Uterus (tissue), 4 donors: ENCODE measurements around the gene EME2. TPM values are rescaled to one million over a fixed set of nuclear protein-coding genes. Genes with fewer than 3 reads are reported as not detected.

ENCODE experiments used
- DNase-seq, 2 donors: peaks; one replicate each; pipeline ENCODE4 v3.0.0-alpha.2; 2019 to 2020
- H3K27ac ChIP-seq, 2 donors: fragments of 200-600 bp; sonication (generic); 1 replicate in 1 of 2; 2 replicates in 1 of 2; pipeline ENCODE4 v1.5.1; 2016 to 2018
- H3K27me3 ChIP-seq, 2 donors: fragments of 200-600 bp; sonication (generic); one replicate each; pipeline ENCODE4 v1.5.1; 2018 to 2019; ENCODE audit warnings: control low read depth in 1 of 2
- H3K36me3 ChIP-seq, 2 donors: fragments of 200-600 bp; sonication (generic); one replicate each; pipeline ENCODE4 v1.5.1; 2019; ENCODE audit warnings: control low read depth in 1 of 2
- H3K4me1 ChIP-seq, 2 donors: fragments of 200-600 bp; sonication (generic); one replicate each; pipeline ENCODE4 v1.5.1; 2018 to 2019; ENCODE audit warnings: control low read depth in 1 of 2
- H3K4me3 ChIP-seq, 2 donors: fragments of 200-600 bp; sonication (generic); 1 replicate in 1 of 2; 2 replicates in 1 of 2; pipeline ENCODE4 v1.5.1; 2018 to 2019; ENCODE audit warnings: mild to moderate bottlenecking in 1 of 2
- H3K9me3 ChIP-seq, 2 donors: fragments of 200-600 bp; sonication (generic); one replicate each; pipeline ENCODE4 v1.5.1; 2019; ENCODE audit warnings: control low read depth in 1 of 2
- POLR2A ChIP-seq, 2 donors: fragments of 450-650 bp; IDR thresholded peaks; one replicate each; pipeline ENCODE4 v1.6.1; 2016; ENCODE audit warnings: antibody characterized with exemption in 2 of 2, mild to moderate bottlenecking in 1 of 2, moderate library complexity in 1 of 2
- intact Hi-C: fragments of 100-400 bp; cut with DNase I; formaldehyde crosslinking; loops from one replicate; pipeline ENCODE4 v1.15.1; 2023; ENCODE audit warnings: low total_unique reads
- total RNA-seq, 4 donors: library from RNA; depleted of rRNA in 3 of 4; stranded (reverse); fragments of >200 nt in 3 of 4; gene quantifications; one replicate each; pipeline versions ENCODE4 v1.1.0 to v1.2.4, GENCODE V29; 2014 to 2023
- TF ChIP-seq, protein P1 (sequence below), 4 experiments: fragments of 200-600 bp in 2 of 4; fragments of 450-650 bp in 2 of 4; sonication (generic) in 2 of 4; IDR thresholded peaks; one replicate each; pipeline ENCODE4 v1.5.1; 2016 to 2019; ENCODE audit warnings: antibody characterized with exemption in 4 of 4, mild to moderate bottlenecking in 2 of 4, moderate library complexity in 1 of 4
- donor health status: DM: yes; HTN: yes; CAD: no.

EME2 gene
- total RNA-seq, 4 donors from 2014 or later = 2.6 to 28.2 (median 8.0) TPM

DNA sequence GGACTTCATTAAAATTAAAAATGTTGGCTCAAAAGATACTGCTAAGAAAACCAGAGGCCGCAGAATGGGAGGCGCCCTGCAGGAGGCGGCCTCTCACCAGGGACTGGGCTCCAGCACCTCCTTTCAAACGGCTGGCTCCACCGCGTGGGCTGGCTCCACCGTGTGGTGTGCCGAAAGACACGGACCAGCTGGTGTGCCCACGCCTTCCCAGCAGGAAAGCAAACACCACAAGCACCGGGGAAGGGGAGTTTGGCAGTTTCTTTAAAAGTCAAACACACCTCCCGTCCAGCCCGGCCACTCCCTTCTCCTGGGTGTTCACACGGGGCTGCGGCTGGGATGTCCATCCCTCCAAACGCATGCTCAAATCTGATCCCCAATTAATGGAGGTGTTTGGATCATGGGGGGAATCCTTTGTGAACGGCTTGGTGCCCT, 40.1 kb downstream of the EME2 start:
- Histone ChIP-seq H3K27ac (no peak overlapping the region), H3K9me3 (no peaks in the 10 kb centered on the region), H3K27me3 (no peaks in the 10 kb centered on the region), H3K4me1 (no peaks in the 10 kb centered on the region), H3K36me3 (no peaks in the 10 kb centered on the region), H3K4me3 (no peak overlapping the region)
- TF ChIP-seq, protein P1, sequence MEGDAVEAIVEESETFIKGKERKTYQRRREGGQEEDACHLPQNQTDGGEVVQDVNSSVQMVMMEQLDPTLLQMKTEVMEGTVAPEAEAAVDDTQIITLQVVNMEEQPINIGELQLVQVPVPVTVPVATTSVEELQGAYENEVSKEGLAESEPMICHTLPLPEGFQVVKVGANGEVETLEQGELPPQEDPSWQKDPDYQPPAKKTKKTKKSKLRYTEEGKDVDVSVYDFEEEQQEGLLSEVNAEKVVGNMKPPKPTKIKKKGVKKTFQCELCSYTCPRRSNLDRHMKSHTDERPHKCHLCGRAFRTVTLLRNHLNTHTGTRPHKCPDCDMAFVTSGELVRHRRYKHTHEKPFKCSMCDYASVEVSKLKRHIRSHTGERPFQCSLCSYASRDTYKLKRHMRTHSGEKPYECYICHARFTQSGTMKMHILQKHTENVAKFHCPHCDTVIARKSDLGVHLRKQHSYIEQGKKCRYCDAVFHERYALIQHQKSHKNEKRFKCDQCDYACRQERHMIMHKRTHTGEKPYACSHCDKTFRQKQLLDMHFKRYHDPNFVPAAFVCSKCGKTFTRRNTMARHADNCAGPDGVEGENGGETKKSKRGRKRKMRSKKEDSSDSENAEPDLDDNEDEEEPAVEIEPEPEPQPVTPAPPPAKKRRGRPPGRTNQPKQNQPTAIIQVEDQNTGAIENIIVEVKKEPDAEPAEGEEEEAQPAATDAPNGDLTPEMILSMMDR (IDR thresholded peaks at IDR 0.05) = peak; percentile 39 to 51 (median 44)
- TF ChIP-seq POLR2A (IDR thresholded peaks at IDR 0.05) = no peak
- intact Hi-C loops = no loop called here
- DNase-seq = peak in 1 of 2 donors; percentile 41

DNA sequence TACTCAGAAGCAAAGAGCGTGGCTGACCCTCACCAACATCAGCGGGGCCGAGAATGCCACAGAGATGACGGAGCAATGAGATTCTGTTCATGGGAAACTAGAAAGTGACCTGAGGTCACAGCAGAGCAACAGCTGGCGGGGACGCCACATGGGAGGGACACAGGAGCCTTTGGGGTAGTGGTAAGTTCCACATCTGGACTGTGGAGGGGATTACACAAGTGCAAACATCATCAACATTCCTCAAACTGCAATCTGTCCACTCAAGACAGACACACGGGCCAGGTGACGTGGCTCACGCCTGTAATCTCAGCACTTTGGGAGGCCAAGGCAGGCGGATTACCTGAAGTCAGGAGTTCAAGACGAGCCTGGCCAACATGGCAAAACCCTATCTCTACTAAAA, 42.9 kb downstream of the EME2 start:
- intact Hi-C loops = no loop called here

DNA sequence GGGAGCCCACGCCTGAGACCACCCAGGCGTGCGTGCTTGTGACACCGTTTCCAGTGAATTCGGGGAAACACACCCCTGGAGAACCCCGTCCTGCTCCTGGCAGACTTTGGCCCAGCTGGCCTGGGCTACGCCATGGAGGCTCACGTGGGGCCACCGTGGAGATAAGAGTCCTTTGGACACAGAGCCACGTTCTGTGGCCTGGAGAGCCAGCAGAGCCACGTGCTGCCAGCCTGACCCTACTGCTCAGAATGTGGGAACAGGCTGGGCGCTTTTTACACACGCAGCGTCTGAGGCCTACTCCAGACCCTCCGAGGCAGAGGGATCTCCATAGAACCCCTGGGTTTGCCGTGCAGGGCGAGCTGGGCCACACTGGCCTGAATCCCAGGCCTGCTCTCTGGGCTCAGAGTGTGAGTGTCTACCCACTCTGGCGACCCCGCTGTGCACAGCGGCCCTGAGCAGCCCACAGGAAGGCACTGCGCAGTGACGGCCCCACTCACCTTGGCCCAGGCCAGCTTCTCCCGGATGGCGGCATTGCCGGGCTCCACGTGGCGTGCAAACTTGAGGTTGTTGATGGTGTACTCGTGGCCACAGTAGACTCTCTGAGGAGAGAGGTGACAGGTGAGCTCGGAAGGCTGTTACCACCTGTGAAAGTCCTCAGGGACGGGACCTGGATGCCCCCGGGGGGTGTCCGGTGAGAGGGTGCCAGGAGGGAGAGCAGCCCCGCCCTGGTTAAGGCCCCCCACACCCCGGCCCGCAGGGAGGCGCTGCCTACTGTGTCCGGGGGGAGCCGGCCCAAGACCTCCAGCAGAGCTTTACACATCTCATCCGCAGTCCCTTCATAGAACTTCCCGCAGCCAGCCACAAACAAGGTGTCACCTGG, 44.0 kb downstream of the EME2 start:
- no peaks in the 10 kb centered on the region for H3K4me1 ChIP-seq
- no peaks in the 10 kb centered on the region for H3K27me3 ChIP-seq
- H3K36me3 ChIP-seq = no peaks in the 10 kb centered on the region
- TF ChIP-seq, protein P1 (IDR thresholded peaks at IDR 0.05) = no peak
- no peak for TF ChIP-seq POLR2A (IDR thresholded peaks at IDR 0.05)
- H3K9me3 ChIP-seq = no peaks in the 10 kb centered on the region
- no peak overlapping the region for H3K4me3 ChIP-seq
- no peak for DNase-seq
- intact Hi-C loops = no loop called here
- H3K27ac ChIP-seq = no peak overlapping the region

More for the DNA sequence above, 42.9 kb downstream of the EME2 start:
- Histone ChIP-seq H3K4me3 (no peak overlapping the region), H3K9me3 (no peaks in the 10 kb centered on the region), H3K27me3 (no peaks in the 10 kb centered on the region), H3K27ac (no peak overlapping the region), H3K36me3 (no peaks in the 10 kb centered on the region), H3K4me1 (no peaks in the 10 kb centered on the region)
- DNase-seq = no peak
- no peak for TF ChIP-seq POLR2A (IDR thresholded peaks at IDR 0.05)
- TF ChIP-seq, protein P1 (IDR thresholded peaks at IDR 0.05) = no peak

DNA sequence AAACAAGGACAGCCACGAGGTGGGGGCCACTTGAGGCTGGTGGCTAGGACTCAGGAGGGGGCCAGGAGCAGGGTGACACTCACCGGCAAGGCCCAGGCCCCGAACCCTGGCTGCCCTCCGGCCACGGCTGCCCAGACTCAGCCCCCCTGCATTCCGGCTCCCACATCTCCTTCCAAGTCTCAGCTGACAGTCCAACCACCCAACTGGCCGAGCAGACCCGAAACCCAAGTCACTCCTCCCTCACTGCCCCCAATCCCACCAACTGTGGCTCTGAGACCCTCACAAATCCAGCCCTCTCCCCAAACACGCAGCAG, 44.6 kb downstream of the EME2 start:
- TF ChIP-seq, protein P1 (IDR thresholded peaks at IDR 0.05) = no peak
- no peak for TF ChIP-seq POLR2A (IDR thresholded peaks at IDR 0.05)
- H3K36me3 ChIP-seq = no peaks in the 10 kb centered on the region
- intact Hi-C loops = no loop called here
- H3K27me3 ChIP-seq = no peaks in the 10 kb centered on the region
- no peaks in the 10 kb centered on the region for H3K9me3 ChIP-seq
- H3K4me1 ChIP-seq = no peaks in the 10 kb centered on the region
- no peak for DNase-seq
- H3K27ac ChIP-seq = no peak overlapping the region
- no peak overlapping the region for H3K4me3 ChIP-seq

DNA sequence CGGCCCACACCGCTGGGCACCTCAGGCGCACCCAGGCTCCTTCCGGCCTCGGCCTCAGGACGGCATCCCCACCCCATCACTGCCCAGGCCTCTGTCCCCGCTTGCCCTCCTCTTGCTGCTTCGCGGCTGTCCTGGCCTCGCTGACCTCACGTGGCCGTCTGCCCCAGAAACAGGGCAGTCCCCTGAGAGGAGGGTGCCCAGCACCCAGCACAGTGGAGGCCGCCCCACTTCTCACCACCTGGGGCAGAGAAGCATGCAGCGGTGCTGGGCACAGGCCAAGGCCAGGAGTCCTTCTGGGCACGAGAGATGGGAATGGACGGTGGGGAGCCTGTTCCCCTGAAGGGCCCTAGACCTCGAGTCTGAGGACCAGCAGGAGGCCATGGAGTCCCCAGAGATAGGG, 45.1 kb downstream of the EME2 start:
- no peak for DNase-seq
- Histone ChIP-seq H3K4me1 (no peaks in the 10 kb centered on the region), H3K9me3 (no peaks in the 10 kb centered on the region), H3K27ac (no peak overlapping the region), H3K4me3 (no peak overlapping the region), H3K36me3 (no peaks in the 10 kb centered on the region), H3K27me3 (no peaks in the 10 kb centered on the region)
- intact Hi-C loops = no loop called here
- TF ChIP-seq, protein P1 (IDR thresholded peaks at IDR 0.05) = no peak
- TF ChIP-seq POLR2A (IDR thresholded peaks at IDR 0.05) = no peak
